HepG2 (cell line): Measurements from ENCODE around the gene SFR1. TPM values are rescaled to one million over a fixed set of nuclear protein-coding genes. Genes with fewer than 3 reads are reported as not detected.

Experiments
- ARNT2 ChIP-seq: sonication (generic); formaldehyde crosslinking; IDR thresholded peaks from 2 replicates; pipeline ENCODE4 v1.8.0; 2022; ENCODE audit warnings: mild to moderate bottlenecking, low read depth, missing genetic modification reagents, moderate library complexity
- ATF3 ChIP-seq: sonication (generic); formaldehyde crosslinking; IDR thresholded peaks from 2 replicates; pipeline ENCODE4 v1.4.0; 2020; ENCODE audit warnings: missing genetic modification reagents
- ELF1 ChIP-seq: sonication (generic); formaldehyde crosslinking; IDR thresholded peaks from 2 replicates; pipeline ENCODE4 v1.4.0; 2020; ENCODE audit warnings: missing genetic modification reagents
- GATAD1 ChIP-seq: IDR thresholded peaks from 2 replicates; pipeline ENCODE4 v1.6.1; 2016; ENCODE audit warnings: missing genetic modification reagents, missing compliant biosample characterization
- IKZF4 ChIP-seq: sonication (generic); formaldehyde crosslinking; IDR thresholded peaks from 2 replicates; pipeline ENCODE4 v1.5.1; 2020; ENCODE audit warnings: borderline replicate concordance, mild to moderate bottlenecking, low read depth, missing genetic modification reagents; ENCODE audit errors: not compliant biosample characterization
- IRX3 ChIP-seq: sonication (generic); formaldehyde crosslinking; IDR thresholded peaks from 2 replicates; pipeline ENCODE4 v1.8.1; 2023; ENCODE audit warnings: mild to moderate bottlenecking, low read depth, missing genetic modification reagents, borderline replicate concordance
- NFIB ChIP-seq: sonication (generic); formaldehyde crosslinking; IDR thresholded peaks from 2 replicates; pipeline ENCODE4 v1.9.0; 2021; ENCODE audit warnings: missing genetic modification reagents, mild to moderate bottlenecking, borderline replicate concordance
- PAF1 ChIP-seq: IDR thresholded peaks from 2 replicates; pipeline ENCODE4 v1.6.1; 2016; ENCODE audit warnings: missing genetic modification reagents, missing compliant biosample characterization
- PCBP2 ChIP-seq: fragments of 200-400 bp; formaldehyde crosslinking; optimal IDR thresholded peaks from 2 replicates; pipeline ENCODE3; 2018; ENCODE audit warnings: low read length, low read depth; ENCODE audit not compliant: poor library complexity, severe bottlenecking
- RFXAP ChIP-seq: sonication (generic); formaldehyde crosslinking; IDR thresholded peaks from 2 replicates; pipeline ENCODE4 v1.4.0; 2020; ENCODE audit warnings: missing genetic modification reagents, borderline replicate concordance
- RNF2 ChIP-seq: fragments of 450-650 bp; conservative IDR thresholded peaks from 2 replicates; pipeline ENCODE4 v1.6.1; 2016; ENCODE audit warnings: low read depth
- SP5 ChIP-seq: IDR thresholded peaks from 2 replicates; pipeline ENCODE4 v1.6.1; 2016; ENCODE audit warnings: low read depth, borderline replicate concordance
- STAT5B ChIP-seq: sonication (generic); formaldehyde crosslinking; IDR thresholded peaks from 2 replicates; pipeline ENCODE4 v1.4.0; 2020; ENCODE audit warnings: missing genetic modification reagents
- SUZ12 ChIP-seq: fragments of 150-350 bp; IDR thresholded peaks from 2 replicates; pipeline ENCODE4 v1.6.1; 2014; ENCODE audit warnings: low read depth, low read length
- TCF7L2 ChIP-seq: IDR thresholded peaks from 2 replicates; pipeline ENCODE4 v1.6.1; 2011; ENCODE audit warnings: mild to moderate bottlenecking, low read depth, low read length, moderate library complexity
- ZNF10 ChIP-seq: sonication (generic); formaldehyde crosslinking; IDR thresholded peaks from 2 replicates; pipeline ENCODE4 v1.4.0; 2020; ENCODE audit warnings: mild to moderate bottlenecking, low read depth, missing genetic modification reagents, borderline replicate concordance
- ZNF143 ChIP-seq: sonication (generic); formaldehyde crosslinking; IDR thresholded peaks from 2 replicates; pipeline ENCODE4 v1.4.0; 2020; ENCODE audit warnings: missing genetic modification reagents
- ZNF569 ChIP-seq: sonication (generic); formaldehyde crosslinking; IDR thresholded peaks from 2 replicates; pipeline ENCODE4 v1.5.0; 2020; ENCODE audit warnings: mild to moderate bottlenecking, missing genetic modification reagents, moderate library complexity, borderline replicate concordance
- ZNF687 ChIP-seq: sonication (generic); formaldehyde crosslinking; IDR thresholded peaks from 2 replicates; pipeline ENCODE4 v1.5.1; 2020; ENCODE audit warnings: mild to moderate bottlenecking, missing genetic modification reagents, moderate library complexity
- ZSCAN12 ChIP-seq: sonication (generic); formaldehyde crosslinking; IDR thresholded peaks from 2 replicates; pipeline ENCODE4 v1.9.0; 2021; ENCODE audit warnings: mild to moderate bottlenecking, missing genetic modification reagents
- polyA plus RNA-seq, 8 experiments: library from polyadenylated mRNA; depleted of rRNA in 3 of 8; stranded (reverse) in 7 of 8; unstranded in 1 of 8; fragments of >200 nt; fragmentation: Illumina TruSeq in 4 of 8; extraction: Trizol in 4 of 8; gene quantifications; 2 replicates each; pipeline versions ENCODE4 v1.2.1 to v1.2.3, GENCODE V29; 2011 to 2016; ENCODE audit warnings: low read depth in 4 of 8, missing spikeins in 1 of 8, mixed read lengths in 1 of 8; ENCODE audit not compliant: insufficient read depth in 1 of 8
- total RNA-seq, 5 experiments: library from RNA; depleted of rRNA; stranded (reverse); fragments of >200 nt; fragmentation: Illumina TruSeq; extraction: Trizol; gene quantifications; 2 replicates each; pipeline ENCODE4 v1.2.3, GENCODE V29; 2016; ENCODE audit warnings: low read depth in 1 of 5
- TF ChIP-seq, protein P1 (sequence below): IDR thresholded peaks from 2 replicates; pipeline ENCODE4 v1.6.1; 2016; ENCODE audit warnings: low read depth, control low read depth
- TF ChIP-seq, protein P2 (sequence below): sonication (generic); formaldehyde crosslinking; IDR thresholded peaks from 2 replicates; pipeline ENCODE4 v1.8.1; 2023; ENCODE audit warnings: mild to moderate bottlenecking, missing genetic modification reagents
- TF ChIP-seq, protein P3 (sequence below): IDR thresholded peaks from 2 replicates; pipeline ENCODE4 v1.6.1; 2016; ENCODE audit warnings: control low read depth

SFR1 gene
- total and polyA plus RNA-seq, 2 of the 13 experiments (the other 11 are each of a cell fraction or from before 2014, with no cell fraction given) = 2.2 to 6.1 TPM

DNA sequence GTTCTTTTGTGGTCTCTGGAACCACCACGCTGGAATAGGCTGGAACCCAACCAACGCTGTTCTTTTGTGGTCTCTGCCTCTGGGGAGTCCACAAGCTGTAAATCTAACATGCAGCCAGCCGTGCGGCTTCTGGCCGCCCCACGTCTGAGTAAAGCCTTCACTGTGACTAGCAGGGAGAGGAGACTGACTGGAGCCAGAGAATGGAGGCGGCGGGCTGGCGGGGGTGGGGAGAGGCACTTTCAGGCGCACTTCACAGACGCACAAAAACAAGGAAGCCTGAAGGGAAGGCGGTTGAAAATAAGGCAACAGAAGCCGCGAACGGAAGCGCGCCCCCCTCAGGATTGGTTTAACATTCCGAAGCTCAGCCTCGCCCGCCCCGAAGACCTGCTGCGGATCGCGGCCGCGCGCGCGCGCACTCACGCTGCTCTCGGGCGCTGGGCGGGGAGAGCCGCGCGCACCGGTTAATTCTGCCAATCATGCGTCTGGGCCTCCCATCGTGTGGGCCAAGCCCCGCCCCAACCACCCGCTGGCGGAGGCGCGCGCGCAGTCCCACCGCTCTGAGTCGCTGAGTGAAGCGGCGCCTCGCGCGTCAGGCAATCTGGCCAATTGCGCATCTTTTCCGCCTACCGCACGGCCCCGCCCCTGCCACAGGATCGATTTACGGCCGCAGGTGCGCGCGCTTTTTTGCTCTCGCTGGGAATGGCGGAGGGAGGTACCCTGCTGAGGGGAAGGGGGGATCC lies at the start of gene SFR1 (continued):
- TF ChIP-seq ATF3 (CRISPR knock-in tag) (no peak), SP5 (CRISPR knock-in tag) (peak; percentile 69; the same call in 1 of the 2 replicates), RNF2 (0 out of 2 replicates have a peak, but pooled peaks have one; percentile 40), IKZF4 (CRISPR knock-in tag) (no peak), ZNF10 (no peak), IRX3 (CRISPR knock-in tag) (0 out of 2 replicates have a peak, but pooled peaks have one; percentile 63), GATAD1 (CRISPR knock-in tag) (peak; percentile 82), SUZ12 (no peak), STAT5B (CRISPR knock-in tag) (no peak), RFXAP (CRISPR knock-in tag) (no peak; the same call in 1 of the 2 replicates), ZNF569 (CRISPR knock-in tag) (no peak), ZSCAN12 (CRISPR knock-in tag) (no peak), ZNF143 (CRISPR knock-in tag) (no peak; the same call in 1 of the 2 replicates), PAF1 (CRISPR knock-in tag) (no peak), TCF7L2 (no peak), PCBP2 (no peak), ARNT2 (CRISPR knock-in tag) (peak; percentile 86), ZNF687 (CRISPR knock-in tag) (peak; percentile 81), NFIB (CRISPR knock-in tag) (no peak), ELF1 (CRISPR knock-in tag) (peak; percentile 82)
- TF ChIP-seq, protein P1, sequence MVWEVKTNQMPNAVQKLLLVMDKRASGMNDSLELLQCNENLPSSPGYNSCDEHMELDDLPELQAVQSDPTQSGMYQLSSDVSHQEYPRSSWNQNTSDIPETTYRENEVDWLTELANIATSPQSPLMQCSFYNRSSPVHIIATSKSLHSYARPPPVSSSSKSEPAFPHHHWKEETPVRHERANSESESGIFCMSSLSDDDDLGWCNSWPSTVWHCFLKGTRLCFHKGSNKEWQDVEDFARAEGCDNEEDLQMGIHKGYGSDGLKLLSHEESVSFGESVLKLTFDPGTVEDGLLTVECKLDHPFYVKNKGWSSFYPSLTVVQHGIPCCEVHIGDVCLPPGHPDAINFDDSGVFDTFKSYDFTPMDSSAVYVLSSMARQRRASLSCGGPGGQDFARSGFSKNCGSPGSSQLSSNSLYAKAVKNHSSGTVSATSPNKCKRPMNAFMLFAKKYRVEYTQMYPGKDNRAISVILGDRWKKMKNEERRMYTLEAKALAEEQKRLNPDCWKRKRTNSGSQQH (CRISPR knock-in tag) = peak; percentile 64; the same call in 1 of the 2 replicates
- TF ChIP-seq, protein P2, sequence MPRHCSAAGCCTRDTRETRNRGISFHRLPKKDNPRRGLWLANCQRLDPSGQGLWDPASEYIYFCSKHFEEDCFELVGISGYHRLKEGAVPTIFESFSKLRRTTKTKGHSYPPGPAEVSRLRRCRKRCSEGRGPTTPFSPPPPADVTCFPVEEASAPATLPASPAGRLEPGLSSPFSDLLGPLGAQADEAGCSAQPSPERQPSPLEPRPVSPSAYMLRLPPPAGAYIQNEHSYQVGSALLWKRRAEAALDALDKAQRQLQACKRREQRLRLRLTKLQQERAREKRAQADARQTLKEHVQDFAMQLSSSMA (CRISPR knock-in tag) = no peak
- TF ChIP-seq, protein P3, sequence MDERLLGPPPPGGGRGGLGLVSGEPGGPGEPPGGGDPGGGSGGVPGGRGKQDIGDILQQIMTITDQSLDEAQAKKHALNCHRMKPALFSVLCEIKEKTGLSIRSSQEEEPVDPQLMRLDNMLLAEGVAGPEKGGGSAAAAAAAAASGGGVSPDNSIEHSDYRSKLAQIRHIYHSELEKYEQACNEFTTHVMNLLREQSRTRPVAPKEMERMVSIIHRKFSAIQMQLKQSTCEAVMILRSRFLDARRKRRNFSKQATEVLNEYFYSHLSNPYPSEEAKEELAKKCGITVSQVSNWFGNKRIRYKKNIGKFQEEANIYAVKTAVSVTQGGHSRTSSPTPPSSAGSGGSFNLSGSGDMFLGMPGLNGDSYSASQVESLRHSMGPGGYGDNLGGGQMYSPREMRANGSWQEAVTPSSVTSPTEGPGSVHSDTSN = peak; percentile 73
